ENCODE results near the gene CLDN18.

GRCh38 chr3:138062037-138062436 is 52.1 kb downstream of the CLDN18 start:
- TF ChIP-seq YY1 (IDR thresholded peaks at IDR 0.05; ENCODE audit: insufficient read depth, insufficient read length), result no peak
- TF ChIP-seq SUZ12 (IDR thresholded peaks at IDR 0.05; ENCODE audit: extremely low read depth, insufficient read depth, insufficient read length), result no peak

All from NT2/D1 (cell line).